H1 (cell line): Measurements from ENCODE around the gene COX17. TPM values are rescaled to one million over a fixed set of nuclear protein-coding genes. Genes with fewer than 3 reads are reported as not detected.

Experiments used
- CTCF ChIA-PET: fragments of 300-600 bp; sonication (Branson Sonifier 250); formaldehyde crosslinking; loops from one replicate; lab custom pipeline; 2021; ENCODE audit not compliant: partially characterized antibody; lab: Charles Lee
- POLR2A ChIA-PET: fragments of 300-600 bp; sonication (Branson Sonifier 250); formaldehyde crosslinking; loops from one replicate; lab custom pipeline; 2021; ENCODE audit warnings: inconsistent platforms; ENCODE audit not compliant: partially characterized antibody; lab: Charles Lee
- DNase-seq, 2 experiments: peaks; one replicate each; pipeline versions ENCODE4 v3.0.0 to v3.0.0-alpha.2; 2010 to 2022; ENCODE audit warnings: low spot score in 2 of 2, low read depth in 1 of 2, mixed read lengths in 1 of 2
- FAIRE-seq: peaks from 2 replicates; lab custom pipeline; 2011; peaks lifted over from hg19 to GRCh38; lab: Jason Lieb, UNC
- H2AFZ ChIP-seq: 2 replicates; pipeline ENCODE4 v1.8.1; 2012; ENCODE audit warnings: low read length, inconsistent platforms
- H2AK5ac ChIP-seq: 2 replicates; pipeline ENCODE4 v1.6.1; 2013; ENCODE audit warnings: low read depth, low read length
- H2BK120ac ChIP-seq: replicated peaks from 2 replicates; pipeline ENCODE3; 2013; ENCODE audit warnings: low read depth, low read length, inconsistent platforms
- H2BK12ac ChIP-seq: 2 replicates; pipeline ENCODE4 v1.6.1; 2013; ENCODE audit warnings: low read depth, low read length
- H2BK15ac ChIP-seq: 2 replicates; pipeline ENCODE4 v1.6.1; 2013; ENCODE audit warnings: low read length
- H2BK20ac ChIP-seq: 2 replicates; pipeline ENCODE4 v1.6.1; 2013; ENCODE audit warnings: low read length
- H2BK5ac ChIP-seq: 2 replicates; pipeline ENCODE4 v1.6.1; 2013; ENCODE audit warnings: low read depth, low read length
- H3K14ac ChIP-seq: 2 replicates; pipeline ENCODE4 v1.6.1; 2013; ENCODE audit warnings: inconsistent platforms; ENCODE audit not compliant: insufficient read length
- H3K18ac ChIP-seq: 2 replicates; pipeline ENCODE4 v1.6.1; 2013; ENCODE audit warnings: low read length; ENCODE audit errors: extremely low read depth
- H3K23ac ChIP-seq: 2 replicates; pipeline ENCODE4 v1.6.1; 2013; ENCODE audit warnings: inconsistent platforms; ENCODE audit not compliant: insufficient read length
- H3K23me2 ChIP-seq: 2 replicates; pipeline ENCODE4 v1.6.1; 2013; ENCODE audit warnings: low read depth, low read length
- H3K27ac ChIP-seq: 2 replicates; pipeline ENCODE4 v1.6.1; 2011; ENCODE audit warnings: low read depth, low read length, inconsistent platforms
- H3K27me3 ChIP-seq, 4 experiments: replicated peaks in 1 of 4; 1 replicate in 1 of 4; 2 replicates in 3 of 4; pipeline versions ENCODE4 v1.6.1 to v1.8.1; 2011 to 2013; ENCODE audit warnings: low read length in 3 of 4, mild to moderate bottlenecking in 3 of 4, inconsistent platforms in 2 of 4, mixed read lengths in 2 of 4, moderate library complexity in 1 of 4; ENCODE audit not compliant: control insufficient read depth in 3 of 4, insufficient read depth in 3 of 4; ENCODE audit errors: extremely low read depth in 1 of 4
- H3K36me3 ChIP-seq, 4 experiments: 2 replicates each; pipeline versions ENCODE4 v1.6.1 to v1.8.1; 2011 to 2013; ENCODE audit warnings: mild to moderate bottlenecking in 4 of 4, low read length in 3 of 4, moderate library complexity in 2 of 4, control low read depth in 1 of 4, inconsistent platforms in 1 of 4; ENCODE audit not compliant: insufficient read depth in 4 of 4, control insufficient read depth in 2 of 4
- H3K4ac ChIP-seq: replicated peaks from 2 replicates; pipeline ENCODE3; 2013; ENCODE audit warnings: low read length, low read depth, mixed read lengths, inconsistent platforms; ENCODE audit not compliant: insufficient read length
- H3K4me1 ChIP-seq, 4 experiments: replicated peaks in 1 of 4; 1 replicate in 1 of 4; 2 replicates in 3 of 4; pipeline versions ENCODE4 v1.6.1 to v1.8.1; 2011 to 2013; ENCODE audit warnings: low read length in 3 of 4, inconsistent platforms in 2 of 4, mixed read lengths in 1 of 4; ENCODE audit not compliant: insufficient read depth in 4 of 4, control insufficient read depth in 3 of 4
- H3K4me2 ChIP-seq, 2 experiments: 2 replicates each; pipeline versions ENCODE4 v1.6.1 to v1.8.1; 2011 to 2013; ENCODE audit warnings: low read depth in 2 of 2, low read length in 2 of 2, control low read depth in 1 of 2, inconsistent platforms in 1 of 2, mild to moderate bottlenecking in 1 of 2; ENCODE audit not compliant: insufficient read depth in 1 of 2
- H3K4me3 ChIP-seq, 4 experiments: fragments of 200-600, 300-600 bp in 1 of 4; sonication (generic), shearing (Covaris generic), sonication (Bioruptor Twin) in 1 of 4; 2 replicates each; pipeline versions ENCODE4 v1.5.1 to v1.8.1; 2011 to 2016; ENCODE audit warnings: low read length in 4 of 4, low read depth in 3 of 4, control low read depth in 2 of 4, inconsistent platforms in 2 of 4, mild to moderate bottlenecking in 2 of 4, mixed read lengths in 1 of 4, moderate library complexity in 1 of 4; ENCODE audit not compliant: insufficient read depth in 2 of 4; ENCODE audit errors: extremely low read depth in 1 of 4
- H3K56ac ChIP-seq: replicated peaks from 2 replicates; pipeline ENCODE3; 2013; ENCODE audit warnings: low read depth, mild to moderate bottlenecking, mixed read lengths, low read length, inconsistent platforms; ENCODE audit not compliant: insufficient read length
- H3K79me1 ChIP-seq: 2 replicates; pipeline ENCODE4 v1.6.1; 2013; ENCODE audit warnings: low read depth, low read length, control low read depth
- H3K79me2 ChIP-seq, 2 experiments: 2 replicates each; pipeline versions ENCODE4 v1.6.1 to v1.8.1; 2012 to 2013; ENCODE audit warnings: low read length in 2 of 2, mild to moderate bottlenecking in 2 of 2, inconsistent platforms in 1 of 2; ENCODE audit not compliant: insufficient read depth in 2 of 2, control insufficient read depth in 1 of 2
- H3K9ac ChIP-seq, 4 experiments: replicated peaks in 1 of 4; 1 replicate in 1 of 4; 2 replicates in 3 of 4; pipeline versions ENCODE4 v1.6.1 to v1.8.1; 2011 to 2013; ENCODE audit warnings: low read depth in 3 of 4, low read length in 3 of 4, control low read depth in 2 of 4, mild to moderate bottlenecking in 2 of 4, moderate library complexity in 2 of 4, inconsistent platforms in 1 of 4; ENCODE audit errors: extremely low read depth in 1 of 4
- H3K9me3 ChIP-seq, 2 experiments: 2 replicates each; pipeline versions ENCODE4 v1.6.1 to v1.8.1; 2012 to 2013; ENCODE audit warnings: mild to moderate bottlenecking in 2 of 2, moderate library complexity in 2 of 2, control low read depth in 1 of 2, inconsistent platforms in 1 of 2, low read depth in 1 of 2, low read length in 1 of 2, mixed read lengths in 1 of 2; ENCODE audit not compliant: insufficient read depth in 2 of 2
- H4K20me1 ChIP-seq, 2 experiments: replicated peaks in 1 of 2; 2 replicates each; pipeline versions ENCODE3 to v1.8.1; 2011 to 2013; ENCODE audit warnings: inconsistent platforms in 2 of 2, low read length in 2 of 2, mild to moderate bottlenecking in 1 of 2; ENCODE audit not compliant: insufficient read depth in 2 of 2, control insufficient read depth in 1 of 2
- H4K5ac ChIP-seq: 2 replicates; pipeline ENCODE4 v1.6.1; 2013; ENCODE audit warnings: low read length, low read depth, mixed read lengths, inconsistent platforms; ENCODE audit not compliant: insufficient read length
- H4K8ac ChIP-seq: 2 replicates; pipeline ENCODE4 v1.8.0; 2013; ENCODE audit warnings: mild to moderate bottlenecking, moderate library complexity, low read length, inconsistent platforms; ENCODE audit not compliant: insufficient read depth; ENCODE audit errors: extremely low read depth
- H4K91ac ChIP-seq: replicated peaks from 2 replicates; pipeline ENCODE3; 2013; ENCODE audit warnings: low read length, mixed read lengths, inconsistent platforms; ENCODE audit not compliant: insufficient read length
- BRCA1 ChIP-seq: IDR thresholded peaks from 2 replicates; pipeline ENCODE4 v1.6.1; 2012; ENCODE audit warnings: low read depth, low read length, improper control_type of control experiment
- CEBPB ChIP-seq: IDR thresholded peaks from 2 replicates; pipeline ENCODE4 v1.6.1; 2012; ENCODE audit warnings: low read depth, low read length
- TCF12 ChIP-seq: IDR thresholded peaks from 2 replicates; pipeline ENCODE4 v1.6.1; 2011; ENCODE audit warnings: low read depth, mild to moderate bottlenecking, low read length
- WGBS, 2 experiments: shearing (Covaris generic) in 1 of 2; methylation state at CpG; one replicate each; pipeline versions ENCODE4 v1.1.6 to v1.1.7; 2013 to 2015; ENCODE audit warnings: low lambda C conversion rate in 2 of 2, mixed read lengths in 2 of 2, inconsistent platforms in 1 of 2, low coverage in 1 of 2, missing lambda C conversion rate in 1 of 2; ENCODE audit not compliant: insufficient replicate concordance in 2 of 2, insufficient coverage in 1 of 2, insufficient read length in 1 of 2; ENCODE audit errors: extremely low coverage in 1 of 2, missing lambda C conversion rate in 1 of 2; 5-methylcytosine and 5-hydroxymethylcytosine counted together
- polyA plus RNA-seq, 7 experiments: library from polyadenylated mRNA; depleted of rRNA in 3 of 7; stranded (reverse) in 5 of 7; unstranded in 2 of 7; fragments of >200 nt in 5 of 7; fragments of 200-250 nt in 2 of 7; gene quantifications; 1 replicate in 5 of 7; 2 replicates in 1 of 7; 4 replicates in 1 of 7; pipeline versions ENCODE4 v1.2.1 to v1.2.3, GENCODE V29; 2011 to 2013; ENCODE audit warnings: missing spikeins in 2 of 7, mixed read lengths in 2 of 7
- total RNA-seq: library from RNA; stranded (reverse); fragmentation: NEBNext Ultra II Directional; extraction: Animal tissue kit (Norgen Biotek cat#: 25700); gene quantifications from 2 replicates; pipeline ENCODE4 v1.2.1, GENCODE V29; 2021

The COX17 gene
- total and polyA plus RNA-seq, 2 of the 8 experiments (the other 6 are each of a cell fraction or from before 2014, with no cell fraction given) = 34.2 to 43.0 TPM

GRCh38 chr3:119659606-119660291 lies 17.5 kb downstream of the COX17 start:
- H2AK5ac ChIP-seq = no peak overlapping the region
- no peaks in the 10 kb centered on the region for H3K79me1 ChIP-seq
- no peaks in the 10 kb centered on the region for H3K79me2 ChIP-seq
- no peaks in the 10 kb centered on the region for H3K4me1 ChIP-seq
- WGBS, 2 experiments = 90% methylated on average over 9 of the region's 9 CpGs; no CpG with 5 or more reads in 1 of the 2 experiments
- no peaks in the 10 kb centered on the region for H4K20me1 ChIP-seq
- no peaks in the 10 kb centered on the region for H3K27me3 ChIP-seq
- H4K91ac ChIP-seq = no peak overlapping the region
- H3K36me3 ChIP-seq = no peaks in the 10 kb centered on the region; a peak in 1 of 8 replicates
- no peak overlapping the region for H2BK15ac ChIP-seq
- H2BK5ac ChIP-seq = no peak overlapping the region
- no peaks in the 10 kb centered on the region for H3K23me2 ChIP-seq
- H3K9ac ChIP-seq = no peak overlapping the region
- H3K4me3 ChIP-seq = no peak overlapping the region
- no peak overlapping the region for H3K56ac ChIP-seq
- DNase-seq (no peak), FAIRE-seq (no peak)
- no peak overlapping the region for H3K4me2 ChIP-seq
- H3K18ac ChIP-seq = no peak overlapping the region
- no peak overlapping the region for H4K5ac ChIP-seq
- no peak overlapping the region for H2AFZ ChIP-seq
- H3K9me3 ChIP-seq = no peaks in the 10 kb centered on the region
- no peak overlapping the region for H3K4ac ChIP-seq
- H2BK120ac ChIP-seq = no peak overlapping the region
- H2BK20ac ChIP-seq = no peak overlapping the region
- no peak for TF ChIP-seq BRCA1
- no peak for TF ChIP-seq TCF12
- no peak for TF ChIP-seq CEBPB
- no peak overlapping the region for H3K27ac ChIP-seq
- CTCF ChIA-PET = no interaction called here
- no peak overlapping the region for H4K8ac ChIP-seq
- H3K14ac ChIP-seq = no peak overlapping the region
- H3K23ac ChIP-seq = no peak overlapping the region
- no peak overlapping the region for H2BK12ac ChIP-seq
- POLR2A ChIA-PET = interaction anchor here (1.5 to 1.9 kb wide), 2 partner anchors 12 to 27 kb away, joined by 3 to 4 read pairs; no protein-coding TSS in a partner anchor
